SK-N-SH treated with all-trans-retinoic acid at 6 μM for 48 hours (cell line): ENCODE data around the gene DTNB.
"Not testable (repeated sequence)": the region's sequence is repeated elsewhere in the genome, so short reads cannot be mapped to it uniquely, and the experiment has no call there.

Experiments
- ATAC-seq: fragments of 200-7000 bp; cut with Tn5 transposase; 3 replicates; pipeline ENCODE4 v1.9.1; 2020; ENCODE audit warnings: mild to moderate bottlenecking, moderate library complexity
- ARNTL ChIP-seq: fragments of 450-650 bp; formaldehyde crosslinking; IDR thresholded peaks from 2 replicates; pipeline ENCODE4 v1.5.0; 2020; ENCODE audit warnings: low read depth, mild to moderate bottlenecking, moderate library complexity, borderline replicate concordance
- BACH2 ChIP-seq: fragments of 250-450 bp; sonication (Bioruptor Pico); IDR thresholded peaks from 2 replicates; pipeline ENCODE4 v1.9.0; 2021; ENCODE audit warnings: mild to moderate bottlenecking, borderline replicate concordance
- CSDC2 ChIP-seq: fragments of 250-450 bp; sonication (Bioruptor Pico); IDR thresholded peaks from 2 replicates; pipeline ENCODE4 v1.5.0; 2020; ENCODE audit warnings: mild to moderate bottlenecking, moderate library complexity
- ESRRG ChIP-seq: fragments of 250-450 bp; sonication (Bioruptor Pico); IDR thresholded peaks from 2 replicates; pipeline ENCODE4 v1.6.1; 2021; ENCODE audit warnings: mild to moderate bottlenecking
- GLIS3 ChIP-seq: fragments of 250-450 bp; sonication (Bioruptor Pico); IDR thresholded peaks from 2 replicates; pipeline ENCODE4 v1.5.0; 2020; ENCODE audit warnings: mild to moderate bottlenecking, moderate library complexity
- ISL1 ChIP-seq: fragments of 250-450 bp; sonication (Bioruptor Pico); IDR thresholded peaks from 2 replicates; pipeline ENCODE4 v2.1.2; 2022; ENCODE audit warnings: mild to moderate bottlenecking, moderate library complexity
- OSR1 ChIP-seq: fragments of 250-450 bp; sonication (Bioruptor Pico); IDR thresholded peaks from 2 replicates; pipeline ENCODE4 v1.8.0; 2022; ENCODE audit warnings: moderate library complexity, mild to moderate bottlenecking, inconsistent platforms
- PATZ1 ChIP-seq: fragments of 250-450 bp; sonication (Bioruptor Pico); IDR thresholded peaks from 2 replicates; pipeline ENCODE4 v1.8.0; 2020; ENCODE audit warnings: mild to moderate bottlenecking, moderate library complexity, borderline replicate concordance
- POU6F1 ChIP-seq: fragments of 250-450 bp; sonication (Bioruptor Pico); IDR thresholded peaks from 2 replicates; pipeline ENCODE4 v1.8.0; 2021; ENCODE audit warnings: low read depth, mild to moderate bottlenecking, moderate library complexity, borderline replicate concordance
- PPARA ChIP-seq: fragments of 250-450 bp; sonication (Bioruptor Pico); IDR thresholded peaks from 2 replicates; pipeline ENCODE4 v1.5.0; 2020; ENCODE audit warnings: mild to moderate bottlenecking, borderline replicate concordance
- RARB ChIP-seq: fragments of 250-450 bp; sonication (Bioruptor Pico); IDR thresholded peaks from 2 replicates; pipeline ENCODE4 v1.8.0; 2021; ENCODE audit warnings: mild to moderate bottlenecking, moderate library complexity
- SNAI2 ChIP-seq: fragments of 250-450 bp; sonication (Bioruptor Pico); IDR thresholded peaks from 2 replicates; pipeline ENCODE4 v1.5.0; 2020; ENCODE audit warnings: mild to moderate bottlenecking, moderate library complexity
- TCF4 ChIP-seq: fragments of 250-450 bp; sonication (Bioruptor Pico); IDR thresholded peaks from 2 replicates; pipeline ENCODE4 v1.8.0; 2021; ENCODE audit warnings: mild to moderate bottlenecking, moderate library complexity, borderline replicate concordance
- TOX ChIP-seq: fragments of 250-450 bp; sonication (Bioruptor Pico); IDR thresholded peaks from 2 replicates; pipeline ENCODE4 v1.8.0; 2021; ENCODE audit warnings: mild to moderate bottlenecking, moderate library complexity, borderline replicate concordance
- TSHZ2 ChIP-seq: fragments of 250-450 bp; sonication (Bioruptor Pico); IDR thresholded peaks from 2 replicates; pipeline ENCODE4 v1.5.0; 2020; ENCODE audit warnings: mild to moderate bottlenecking, moderate library complexity
- ZC3H10 ChIP-seq: fragments of 250-450 bp; sonication (Bioruptor Pico); IDR thresholded peaks from 2 replicates; pipeline ENCODE4 v1.5.1; 2021; ENCODE audit warnings: mild to moderate bottlenecking, moderate library complexity
- ZFP3 ChIP-seq: fragments of 250-450 bp; sonication (Bioruptor Pico); IDR thresholded peaks from 2 replicates; pipeline ENCODE4 v1.5.0; 2020; ENCODE audit warnings: mild to moderate bottlenecking, moderate library complexity
- ZFP30 ChIP-seq: fragments of 450-650 bp; formaldehyde crosslinking; IDR thresholded peaks from 2 replicates; pipeline ENCODE4 v1.5.0; 2022; ENCODE audit warnings: mild to moderate bottlenecking, moderate library complexity
- ZNF565 ChIP-seq: fragments of 450-650 bp; formaldehyde crosslinking; conservative IDR thresholded peaks from 2 replicates; pipeline ENCODE4 v1.5.0; 2020; ENCODE audit warnings: low read depth, mild to moderate bottlenecking, moderate library complexity
- ZNF70 ChIP-seq: fragments of 450-650 bp; formaldehyde crosslinking; IDR thresholded peaks from 2 replicates; pipeline ENCODE4 v1.5.0; 2020; ENCODE audit warnings: mild to moderate bottlenecking, moderate library complexity
- ZNF8 ChIP-seq: fragments of 450-650 bp; formaldehyde crosslinking; IDR thresholded peaks from 2 replicates; pipeline ENCODE4 v1.5.0; 2020; ENCODE audit warnings: mild to moderate bottlenecking, moderate library complexity

Gene DTNB

DNA sequence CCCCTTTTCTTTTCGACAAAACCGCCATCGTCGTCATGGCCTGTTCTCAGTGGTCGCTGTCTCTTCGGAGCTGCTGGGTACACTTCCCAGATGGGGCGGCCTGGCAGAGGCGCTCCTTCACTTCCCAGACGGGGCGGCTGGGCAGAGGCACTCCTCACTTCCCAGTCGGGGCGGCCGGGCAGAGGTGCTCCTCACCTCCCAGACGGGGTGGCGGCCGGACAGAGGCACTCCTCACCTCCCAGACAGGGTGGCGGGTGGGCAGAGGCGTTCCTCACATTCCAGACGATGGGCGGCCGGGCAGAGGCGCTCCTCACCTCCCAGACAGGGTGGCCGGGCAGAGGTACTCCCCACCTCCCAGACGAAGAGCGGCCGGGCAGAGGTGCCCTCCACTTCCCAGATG, 138.9 kb downstream of the DTNB start:
- ATAC-seq, result no peak
- no peak for TF ChIP-seq SNAI2 (CRISPR knock-in tag)
- TF ChIP-seq ZFP30 (CRISPR knock-in tag), result no peak
- no peak for TF ChIP-seq CSDC2 (CRISPR knock-in tag)
- TF ChIP-seq TCF4, result no peak
- TF ChIP-seq TSHZ2 (CRISPR knock-in tag), result no peak
- TF ChIP-seq TOX (CRISPR knock-in tag), result no peak
- no peak for TF ChIP-seq ZFP3 (CRISPR knock-in tag)
- no peak for TF ChIP-seq RARB (CRISPR knock-in tag)
- TF ChIP-seq ZC3H10 (CRISPR knock-in tag), result no peak
- TF ChIP-seq ZNF565, result no peak
- TF ChIP-seq GLIS3 (CRISPR knock-in tag), result no peak
- TF ChIP-seq ARNTL, result no peak
- no peak for TF ChIP-seq ESRRG (CRISPR knock-in tag)
- TF ChIP-seq ZNF8 (CRISPR knock-in tag), result no peak
- TF ChIP-seq ISL1 (CRISPR knock-in tag), result no peak
- no peak for TF ChIP-seq PATZ1 (CRISPR knock-in tag)
- TF ChIP-seq POU6F1 (CRISPR knock-in tag), result no peak
- no peak for TF ChIP-seq ZNF70 (CRISPR knock-in tag)
- TF ChIP-seq PPARA, result no peak
- no peak for TF ChIP-seq OSR1 (CRISPR knock-in tag)

- not testable (repeated sequence) for ATAC-seq
Measured at GRCh38 chr2:25533771-25534170, 139.6 kb downstream of the DTNB start.

- ATAC-seq, result no peak
- TF ChIP-seq PPARA, result no peak
- TF ChIP-seq ISL1 (CRISPR knock-in tag), result no peak
- no peak for TF ChIP-seq POU6F1 (CRISPR knock-in tag)
Measured at GRCh38 chr2:25532521-25532920, 140.9 kb downstream of the DTNB start.

DNA sequence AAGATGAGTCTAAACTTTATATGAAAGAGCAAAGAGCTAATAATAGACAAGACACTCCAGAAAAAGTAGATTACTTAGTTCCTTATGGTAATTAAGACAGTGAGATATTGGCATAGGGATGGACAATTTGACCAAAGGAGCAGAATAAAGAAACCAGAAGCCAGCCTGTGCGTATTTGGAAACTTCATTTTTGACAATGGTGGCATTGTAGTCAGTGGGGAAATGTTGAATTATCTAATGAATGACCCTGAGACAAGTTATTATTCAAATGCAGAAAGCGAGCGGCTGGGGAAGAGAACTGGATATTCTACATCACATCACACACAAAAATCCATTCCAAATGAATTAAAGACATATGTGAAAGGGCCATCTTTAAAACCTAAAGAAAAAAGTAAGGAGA, 144.3 kb downstream of the DTNB start:
- TF ChIP-seq BACH2 (CRISPR knock-in tag) (no peak), POU6F1 (CRISPR knock-in tag) (no peak), GLIS3 (CRISPR knock-in tag) (no peak)
- ATAC-seq, result no peak
